ENCODE results near the gene MYOT.

MYOT gene

DNA sequence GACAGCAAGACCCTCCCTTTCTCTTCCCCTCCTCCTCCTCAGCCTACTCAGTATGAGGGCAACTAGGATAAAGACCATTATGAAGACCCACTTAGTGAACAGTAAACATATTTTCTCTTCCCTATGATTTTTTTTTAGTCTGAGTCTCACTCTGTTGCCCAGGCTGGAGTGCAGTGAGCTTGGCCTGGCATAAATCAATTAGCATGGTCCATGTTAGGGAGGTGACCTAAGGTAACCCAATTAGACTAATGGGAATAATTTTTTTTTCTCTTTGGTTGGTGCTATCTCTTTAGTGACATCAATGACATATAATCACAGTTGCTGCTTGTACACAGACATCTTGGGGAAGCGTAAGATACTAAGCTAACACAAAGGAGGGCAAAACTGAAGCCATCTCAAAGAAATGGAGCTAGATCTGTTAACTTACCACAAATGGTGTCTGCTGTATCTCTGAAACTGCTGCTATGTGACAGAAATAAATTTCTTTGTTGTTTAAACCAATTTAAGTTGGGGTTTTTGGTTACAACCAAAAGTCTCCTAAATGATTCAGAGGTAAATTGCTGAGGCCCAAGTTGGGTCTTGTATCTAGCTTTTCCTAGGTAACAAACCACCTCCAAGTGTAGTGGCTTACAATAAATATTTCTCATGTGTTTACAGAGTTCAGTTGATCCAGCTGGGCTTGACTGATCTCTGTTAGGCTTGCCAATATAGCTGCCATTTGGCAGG lies 34.9 kb downstream of the MYOT start:
- no peak for DNase-seq

DNA sequence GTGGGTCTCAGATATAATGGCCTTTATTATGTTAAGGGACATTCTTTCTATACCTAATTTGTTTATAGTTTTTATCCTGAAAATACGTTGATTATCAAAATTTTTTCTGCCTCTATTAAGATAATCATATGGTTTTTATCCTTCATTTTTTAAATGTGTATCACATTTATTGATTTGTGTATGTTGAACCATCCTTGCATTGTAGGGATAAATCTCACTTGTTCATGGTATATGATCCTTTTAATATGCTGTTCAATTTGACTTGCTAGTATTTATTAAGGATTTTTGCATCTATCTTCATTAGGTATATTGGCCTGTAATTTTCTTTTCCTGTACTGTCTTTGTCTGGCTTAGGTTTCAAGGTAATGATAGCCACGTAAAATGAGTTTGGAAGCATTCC lies 47.1 kb downstream of the MYOT start:
- DNase-seq = no peak

DNA sequence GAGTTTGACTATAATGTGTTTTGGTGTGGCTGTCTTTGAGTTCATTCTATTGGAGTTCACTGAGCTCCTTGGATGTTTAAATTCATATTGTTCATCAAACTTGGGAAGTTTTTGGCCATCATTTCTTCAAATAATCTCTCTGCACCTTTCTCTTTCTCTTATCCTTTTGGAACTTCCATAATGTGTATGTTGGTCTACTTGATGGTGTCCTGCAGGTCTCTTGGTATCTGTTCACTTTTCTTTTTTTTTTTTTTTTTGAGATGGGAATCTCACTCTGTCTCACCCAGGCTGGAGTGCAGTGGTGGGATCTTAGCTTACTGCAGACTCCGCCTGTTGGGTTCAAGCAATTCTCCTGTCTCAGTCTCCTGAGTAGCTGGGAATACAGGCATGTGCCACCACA lies 49.3 kb downstream of the MYOT start:
- DNase-seq = no peak

DNA sequence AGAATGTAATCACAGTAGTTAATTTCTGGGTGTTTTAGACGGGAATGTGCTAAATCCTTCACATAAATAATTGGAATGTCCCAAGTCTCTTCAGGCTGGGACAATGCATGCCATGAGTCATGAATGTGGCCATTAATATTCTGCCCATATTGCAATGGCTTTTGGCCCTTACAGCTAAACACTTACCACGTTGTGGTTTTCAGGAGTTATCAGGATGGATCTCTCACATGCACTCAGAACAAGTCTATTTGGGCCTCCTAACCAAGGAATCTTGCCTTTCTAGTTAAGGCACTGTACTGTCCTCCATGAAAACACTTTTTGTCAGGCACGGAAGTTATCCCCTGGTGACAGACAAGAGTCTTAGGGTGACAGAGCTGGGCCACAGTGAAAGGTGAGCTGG lies 54.3 kb downstream of the MYOT start:
- no peak for DNase-seq

DNA sequence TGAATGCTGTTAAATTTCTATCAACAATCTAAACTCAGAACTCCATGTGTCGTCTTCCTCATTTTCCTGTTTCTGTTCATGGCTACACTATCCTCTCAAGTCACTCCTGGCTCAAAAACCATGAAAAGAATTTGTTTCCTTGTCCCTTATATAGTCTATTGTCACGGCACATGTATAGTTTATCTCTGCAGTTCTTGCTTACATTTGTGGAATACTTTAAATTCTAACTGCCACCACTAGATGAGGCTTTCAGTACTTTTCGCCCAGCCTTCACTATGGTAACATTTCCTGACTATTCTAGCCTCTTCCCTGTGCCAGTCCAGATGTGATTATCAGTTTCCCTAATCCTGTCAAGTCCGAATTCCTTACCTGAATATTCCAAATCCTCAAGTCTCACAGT lies 56.2 kb downstream of the MYOT start:
- no peak for DNase-seq

DNA sequence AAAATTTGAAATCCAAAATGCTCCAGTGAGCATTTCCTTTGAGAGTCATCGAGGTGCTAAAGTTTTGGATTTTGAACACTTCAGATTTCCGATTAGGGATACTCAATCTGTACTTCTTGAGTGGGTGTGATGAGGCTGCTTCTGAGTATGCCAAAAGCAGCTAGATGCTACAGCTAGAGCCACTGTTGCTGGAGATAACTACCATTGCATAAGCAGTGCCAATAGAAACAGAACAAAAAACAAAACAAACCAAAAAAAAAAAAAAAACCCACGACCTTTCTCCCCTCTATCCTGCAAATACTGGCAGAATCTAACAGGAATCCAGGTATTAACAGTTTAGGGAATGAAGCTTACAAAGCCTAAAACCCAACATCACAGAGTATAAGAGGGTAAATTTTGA lies 65.1 kb downstream of the MYOT start:
- no peak for DNase-seq

DNA sequence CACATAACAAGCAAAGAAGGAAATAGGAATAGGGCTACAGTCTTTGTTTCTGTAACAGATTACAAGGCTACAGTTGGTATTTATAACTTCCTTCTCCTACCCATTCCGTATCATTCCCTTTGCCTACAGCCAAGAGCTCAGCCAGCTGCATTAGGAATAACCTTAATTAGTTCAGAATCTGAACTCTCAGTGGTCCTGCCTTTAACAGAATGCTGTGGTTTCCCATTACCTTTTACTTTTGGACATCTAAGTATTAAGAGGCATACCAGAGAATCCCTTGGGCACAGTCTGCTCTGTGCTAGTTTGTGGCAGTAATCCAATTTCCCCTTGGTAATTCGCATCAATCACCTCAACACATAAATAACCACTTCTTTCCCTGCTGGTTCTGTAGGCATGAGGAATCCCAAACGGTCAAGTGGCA lies 65.8 kb downstream of the MYOT start:
- DNase-seq = no peak

DNA sequence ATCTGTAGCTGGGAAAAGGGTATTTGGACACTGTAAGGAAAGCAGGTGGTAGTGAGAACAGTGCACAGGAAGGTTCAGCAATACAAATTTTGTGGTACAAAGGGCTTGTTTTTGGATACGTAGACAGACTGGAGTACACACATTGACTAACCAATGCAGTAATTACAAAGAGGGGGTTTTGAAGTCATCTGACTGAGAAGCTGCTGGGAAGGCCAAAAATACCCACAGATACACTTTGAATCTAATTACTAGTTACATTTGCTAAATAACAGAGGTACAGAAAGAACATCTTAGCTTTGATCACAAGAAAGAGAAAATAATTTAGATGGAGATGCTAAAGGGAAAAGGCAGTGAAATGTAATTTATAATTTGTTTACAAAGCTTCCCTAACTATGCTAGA lies 67.5 kb downstream of the MYOT start:
- DNase-seq = no peak

DNA sequence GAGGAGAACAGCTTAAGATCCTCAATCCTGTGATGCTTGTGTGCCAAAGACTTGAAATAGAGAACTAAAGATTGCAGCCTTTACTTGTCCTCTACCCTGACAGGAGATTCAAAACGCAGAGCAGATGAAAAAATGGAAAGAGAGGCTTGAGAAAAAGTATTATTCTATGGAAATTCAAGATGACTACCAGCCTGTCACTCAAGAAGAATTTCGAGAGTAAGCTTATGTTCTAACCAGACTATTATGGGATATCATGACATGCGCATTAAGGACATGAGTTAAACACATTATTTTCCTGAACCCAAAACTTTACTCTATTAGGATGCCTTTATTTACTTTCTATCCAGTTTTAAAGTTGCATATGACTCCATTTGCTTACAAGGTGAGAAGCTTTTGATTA lies 68.0 kb downstream of the MYOT start:
- DNase-seq = no peak

Measured in right kidney (tissue), 1 donor.